Psoas muscle (tissue), 8 donors: Measurements from ENCODE around the gene AQP6. TPM values are rescaled to one million over a fixed set of nuclear protein-coding genes. Genes with fewer than 3 reads are reported as not detected.

Experiments
- ATAC-seq, 4 donors: fragments of 200-7000 bp; cut with Tn5 transposase; one replicate each; pipeline ENCODE4 v1.9.1; 2020; ENCODE audit warnings: moderate library complexity in 3 of 4, mild to moderate bottlenecking in 2 of 4
- DNase-seq, 2 donors: peaks; one replicate each; pipeline ENCODE4 v3.0.0-alpha.2; 2020
- H3K27ac ChIP-seq: fragments of 200-600 bp; one replicate; pipeline ENCODE4 v1.8.0; 2022
- H3K27me3 ChIP-seq, 3 donors: fragments of 200-600 bp in 1 of 3; one replicate each; pipeline versions ENCODE4 v1.6.1 to v1.8.0; 2013 to 2022; ENCODE audit warnings: low read length in 2 of 3, mild to moderate bottlenecking in 2 of 3, moderate library complexity in 1 of 3; ENCODE audit not compliant: insufficient read depth in 3 of 3
- H3K36me3 ChIP-seq, 2 donors: fragments of 200-600 bp in 1 of 2; one replicate each; pipeline versions ENCODE4 v1.6.1 to v1.8.0; 2013 to 2022; ENCODE audit warnings: low read depth in 1 of 2, mild to moderate bottlenecking in 1 of 2, moderate library complexity in 1 of 2; ENCODE audit not compliant: insufficient read depth in 1 of 2
- H3K4me1 ChIP-seq: fragments of 200-600 bp; one replicate; pipeline ENCODE4 v1.8.0; 2022
- H3K4me3 ChIP-seq: fragments of 200-600 bp; one replicate; pipeline ENCODE4 v1.8.0; 2022; ENCODE audit warnings: mild to moderate bottlenecking
- H3K9me3 ChIP-seq: fragments of 200-600 bp; one replicate; pipeline ENCODE4 v1.8.0; 2022
- WGBS, 3 donors: extraction: QIAGEN DNeasy Blood & Tissue Kit; methylation state at CpG; one replicate each; pipeline versions ENCODE4 v1.1.6 to v1.1.7; 2013; 5-methylcytosine and 5-hydroxymethylcytosine counted together
- intact Hi-C, 2 donors: fragments of 100-400 bp; cut with DNase I; formaldehyde crosslinking; loops; one replicate each; pipeline versions ENCODE4 v1.11.0 to v1.14.2; 2022
- polyA plus RNA-seq, 3 donors: library from polyadenylated mRNA; stranded (reverse); fragments of 200-250 nt; gene quantifications; one replicate each; pipeline ENCODE4 v1.2.3, GENCODE V29; 2013
- total RNA-seq, 4 donors: library from RNA; stranded (reverse); fragmentation: NEBNext Ultra II Directional in 2 of 4; extraction: Animal tissue kit (Norgen Biotek cat#: 25700) in 2 of 4; gene quantifications; one replicate each; pipeline versions ENCODE4 v1.2.1 to v1.2.4, GENCODE V29; 2021 to 2023
- TF ChIP-seq, protein P1 (sequence below): fragments of 200-600 bp; IDR thresholded peaks from one replicate; pipeline ENCODE4 v1.8.0; 2022; ENCODE audit warnings: antibody characterized with exemption
- donor health status: healthy with polysubstance abuse.
- donor health status: DM: no; HTN: no; CAD: no; lungs with moderate emphysema.
- donor health status: Bipolar disorder and iron deficiency.
- donor health status: healthy.
- donor health status: DM: yes; HTN: yes; CAD: no.
- donor health status: DM: no; HTN: no; CAD: no.
- donor health status: DM: no; HTN: no; CAD: no.
- donor health status: DM: yes; HTN: yes; CAD: no.

The AQP6 gene
- total and polyA plus RNA-seq, 7 donors, result 0.04 TPM; not detected in 6

DNA sequence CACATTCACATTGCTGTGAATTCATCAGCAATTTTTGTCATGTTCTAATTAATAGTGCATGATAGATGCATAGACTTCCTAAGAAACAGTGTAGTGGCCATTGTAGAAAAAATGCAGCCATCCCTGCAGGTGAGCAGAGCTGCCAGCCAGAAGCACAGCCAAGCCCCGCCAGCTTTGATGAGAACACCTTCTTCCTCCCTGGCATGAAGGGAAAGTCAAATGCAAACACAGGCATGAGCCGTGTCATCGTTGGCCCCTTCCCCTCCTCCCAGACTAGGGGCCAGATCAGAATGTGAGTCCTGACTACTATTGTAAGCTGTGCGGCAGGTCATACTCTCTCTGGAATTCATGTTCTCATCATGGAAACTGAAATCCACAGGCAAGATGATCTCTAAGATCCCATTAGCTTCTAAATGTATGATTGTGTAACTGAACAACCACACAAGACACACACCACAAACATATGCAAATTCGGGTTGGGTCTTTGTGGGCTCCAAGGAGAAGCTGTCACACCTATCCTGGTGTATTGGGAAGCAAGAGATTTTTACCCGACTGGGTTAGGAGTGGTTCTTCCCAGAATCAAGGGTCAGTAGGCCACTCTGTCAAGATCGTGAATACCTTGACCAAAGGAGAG lies 25.0 kb upstream of the AQP6 start:
- no peak for ATAC-seq
- no peaks in the 10 kb centered on the region for H3K9me3 ChIP-seq
- TF ChIP-seq, protein P1, sequence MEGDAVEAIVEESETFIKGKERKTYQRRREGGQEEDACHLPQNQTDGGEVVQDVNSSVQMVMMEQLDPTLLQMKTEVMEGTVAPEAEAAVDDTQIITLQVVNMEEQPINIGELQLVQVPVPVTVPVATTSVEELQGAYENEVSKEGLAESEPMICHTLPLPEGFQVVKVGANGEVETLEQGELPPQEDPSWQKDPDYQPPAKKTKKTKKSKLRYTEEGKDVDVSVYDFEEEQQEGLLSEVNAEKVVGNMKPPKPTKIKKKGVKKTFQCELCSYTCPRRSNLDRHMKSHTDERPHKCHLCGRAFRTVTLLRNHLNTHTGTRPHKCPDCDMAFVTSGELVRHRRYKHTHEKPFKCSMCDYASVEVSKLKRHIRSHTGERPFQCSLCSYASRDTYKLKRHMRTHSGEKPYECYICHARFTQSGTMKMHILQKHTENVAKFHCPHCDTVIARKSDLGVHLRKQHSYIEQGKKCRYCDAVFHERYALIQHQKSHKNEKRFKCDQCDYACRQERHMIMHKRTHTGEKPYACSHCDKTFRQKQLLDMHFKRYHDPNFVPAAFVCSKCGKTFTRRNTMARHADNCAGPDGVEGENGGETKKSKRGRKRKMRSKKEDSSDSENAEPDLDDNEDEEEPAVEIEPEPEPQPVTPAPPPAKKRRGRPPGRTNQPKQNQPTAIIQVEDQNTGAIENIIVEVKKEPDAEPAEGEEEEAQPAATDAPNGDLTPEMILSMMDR, result no peak
- H3K27me3 ChIP-seq, result no peaks in the 10 kb centered on the region
- DNase-seq, result no peak
- intact Hi-C loops, result loop anchor here in 1 of 2 donors (5.0 kb wide), 1 partner anchor 80 kb away; no protein-coding TSS in a partner anchor
- H3K27ac ChIP-seq, result no peak overlapping the region
- no peak overlapping the region for H3K4me3 ChIP-seq
- no peaks in the 10 kb centered on the region for H3K36me3 ChIP-seq
- WGBS, 3 donors, result 84 to 91% (median 90%) methylated on average over 7 of the region's 7 CpGs
- H3K4me1 ChIP-seq, result no peaks in the 10 kb centered on the region

DNA sequence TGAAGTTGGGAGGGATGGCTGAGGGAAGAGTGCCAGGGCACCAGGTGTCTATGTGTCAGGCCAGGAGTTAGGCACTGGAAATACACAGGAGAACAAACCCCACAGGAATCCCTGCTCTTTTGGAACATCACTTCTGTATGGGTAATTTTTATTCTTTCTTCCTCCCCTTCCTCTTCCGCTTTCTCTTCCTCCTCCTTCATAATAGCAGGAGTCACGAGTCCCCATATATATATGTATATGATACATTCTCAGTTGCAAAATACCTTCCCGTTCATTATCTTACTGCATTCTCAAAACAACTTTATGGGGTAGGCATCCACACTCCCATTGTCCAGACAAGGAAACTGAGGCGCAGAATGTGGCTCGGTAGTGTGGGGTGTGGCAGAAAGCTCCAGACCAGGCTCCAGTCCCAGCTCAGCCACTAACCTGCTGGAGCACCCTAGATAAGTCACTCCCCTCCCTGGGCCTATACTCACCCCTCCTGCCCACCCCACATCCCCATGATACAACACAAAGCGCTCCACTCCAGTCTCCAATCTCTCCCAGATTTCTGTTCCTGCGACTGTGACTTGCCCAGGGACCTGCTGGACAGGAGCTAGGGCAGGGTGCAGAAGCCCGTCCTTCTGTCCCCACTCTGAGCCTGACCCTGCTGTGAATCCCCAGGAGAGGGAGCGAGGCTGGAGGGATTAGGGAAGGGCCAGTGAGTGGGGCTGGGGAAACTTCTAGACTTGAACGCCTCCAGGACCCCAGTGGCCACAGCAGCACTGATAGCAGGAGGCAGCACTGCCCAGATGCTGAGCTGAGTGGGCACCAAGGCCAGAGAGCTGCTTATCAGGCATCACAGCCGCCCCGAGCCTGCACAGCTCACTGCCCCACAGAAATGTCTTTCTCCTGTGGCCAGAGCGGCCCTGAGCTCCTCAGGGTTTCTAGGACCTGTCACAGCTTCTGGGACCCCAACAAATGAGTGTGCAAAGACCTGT lies 23.6 kb upstream of the AQP6 start:
- intact Hi-C loops, result loop anchor here in 1 of 2 donors (5.0 kb wide), 1 partner anchor 82 kb away; no protein-coding TSS in a partner anchor
- ATAC-seq (no peak), DNase-seq (no peak)
- Histone ChIP-seq H3K27ac (no peak overlapping the region), H3K36me3 (no peaks in the 10 kb centered on the region), H3K4me3 (no peak overlapping the region), H3K27me3 (peaks cover 0 to 1% (median 0%) of the 10 kb centered on the region in 3 donors), H3K9me3 (no peaks in the 10 kb centered on the region), H3K4me1 (no peaks in the 10 kb centered on the region)
- 89 to 94% (median 94%) methylated on average over 13 of the region's 13 CpGs for WGBS, 3 donors
- TF ChIP-seq, protein P1, result no peak

DNA sequence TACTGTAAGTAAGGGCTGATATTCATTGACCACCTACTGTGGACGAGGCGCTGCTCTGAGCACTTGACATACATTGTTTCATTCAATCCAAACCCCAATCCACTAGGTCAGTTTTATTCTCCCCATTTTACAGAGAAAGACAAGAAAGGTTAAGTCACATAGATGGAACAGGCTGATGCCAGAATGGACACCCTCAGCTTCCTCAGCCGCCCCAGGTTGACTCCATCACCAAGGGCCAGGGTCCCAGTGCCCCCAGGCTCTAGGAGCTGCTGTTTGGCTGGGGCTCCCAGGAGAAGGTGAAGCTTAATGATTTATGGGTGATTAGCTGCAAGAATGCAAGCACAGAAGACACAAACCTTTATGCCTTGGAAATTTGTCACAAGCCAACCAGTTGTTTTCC lies 22.9 kb upstream of the AQP6 start:
- no peak for ATAC-seq
- intact Hi-C loops, result loop anchor here in 1 of 2 donors (5.0 kb wide), 1 partner anchor 83 kb away; no protein-coding TSS in a partner anchor
- DNase-seq, result no peak
- peaks cover 0 to 8% (median 3%) of the 10 kb centered on the region in 3 donors for H3K27me3 ChIP-seq
- no peaks in the 10 kb centered on the region for H3K9me3 ChIP-seq
- no peak overlapping the region for H3K4me3 ChIP-seq
- TF ChIP-seq, protein P1, result no peak
- H3K4me1 ChIP-seq, result no peaks in the 10 kb centered on the region
- H3K36me3 ChIP-seq, result no peaks in the 10 kb centered on the region
- H3K27ac ChIP-seq, result no peak overlapping the region
- WGBS, 3 donors, result 96 to 98% (median 98%) methylated on average over 3 of the region's 3 CpGs

DNA sequence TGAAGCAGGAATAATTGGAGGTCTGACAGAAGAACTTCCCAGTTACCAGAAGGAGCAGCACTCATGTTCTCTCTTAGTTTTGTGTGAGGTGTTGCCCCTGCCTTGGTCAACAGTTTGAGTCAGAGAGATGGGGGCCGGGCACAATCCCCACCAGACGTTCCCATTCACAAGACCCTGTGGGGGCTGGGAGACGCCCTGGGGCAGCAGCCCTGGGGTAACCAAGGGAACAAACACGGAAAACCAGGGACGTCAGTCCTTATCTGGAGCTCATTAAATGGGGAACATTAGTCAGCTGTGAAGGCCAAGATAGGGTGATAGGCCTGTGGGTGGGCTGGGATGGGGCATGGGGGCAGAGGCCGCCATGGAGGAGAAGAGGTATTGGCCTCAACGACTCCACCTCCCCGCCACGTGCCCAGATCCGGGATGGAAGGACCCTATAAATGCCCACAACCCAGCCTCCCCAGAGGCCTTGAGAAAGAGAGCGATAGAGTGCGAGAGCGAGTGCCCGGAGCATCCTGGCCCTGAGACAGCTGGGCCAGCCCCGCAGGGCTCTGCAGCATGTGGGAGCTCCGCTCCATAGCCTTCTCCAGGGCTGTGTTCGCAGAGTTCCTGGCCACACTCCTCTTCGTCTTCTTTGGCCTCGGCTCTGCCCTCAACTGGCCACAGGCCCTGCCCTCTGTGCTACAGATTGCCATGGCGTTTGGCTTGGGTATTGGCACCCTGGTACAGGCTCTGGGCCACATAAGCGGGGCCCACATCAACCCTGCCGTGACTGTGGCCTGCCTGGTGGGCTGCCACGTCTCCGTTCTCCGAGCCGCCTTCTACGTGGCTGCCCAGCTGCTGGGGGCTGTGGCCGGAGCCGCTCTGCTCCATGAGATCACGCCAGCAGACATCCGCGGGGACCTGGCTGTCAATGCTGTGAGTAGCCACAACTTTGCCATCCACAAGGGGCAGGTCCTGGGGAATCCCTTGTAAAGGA lies 22.2 kb upstream of the AQP6 start, which contains the start of gene AQP2:
Gene AQP2, plus strand, starts transcription at position 465 of the 979 bp plus-strand sequence. Its CDS starts 94 bp downstream, at position 559.
- Histone ChIP-seq H3K27ac (no peak within 1 kb of the TSS), H3K36me3 (no peaks in the 10 kb centered on the region), H3K4me3 (no peak within 1 kb of the TSS), H3K4me1 (no peaks in the 10 kb centered on the region), H3K9me3 (no peaks in the 10 kb centered on the region), H3K27me3 (peaks cover 0 to 15% (median 3%) of the 10 kb centered on the region in 3 donors)
- no peak for ATAC-seq
- intact Hi-C loops, result no loop called here
- WGBS, 3 donors, result 80 to 89% (median 81%) methylated on average over 31 to 32 of the region's 32 CpGs
- DNase-seq, result no peak
- TF ChIP-seq, protein P1, result no peak
